GM21381 (cell line): ENCODE measurements around the gene TDRD1.

Experiments used
- ATAC-seq: cut with Tn5 transposase; IDR thresholded peaks from one replicate; pipeline ENCODE4 v1.9.1; 2021; ENCODE audit warnings: mild to moderate bottlenecking, moderate library complexity; ENCODE audit not compliant: unreplicated experiment

Gene TDRD1

GRCh38 chr10:114261076-114261475 is 81.9 kb downstream of the TDRD1 start:
- ATAC-seq, result no peak

DNA sequence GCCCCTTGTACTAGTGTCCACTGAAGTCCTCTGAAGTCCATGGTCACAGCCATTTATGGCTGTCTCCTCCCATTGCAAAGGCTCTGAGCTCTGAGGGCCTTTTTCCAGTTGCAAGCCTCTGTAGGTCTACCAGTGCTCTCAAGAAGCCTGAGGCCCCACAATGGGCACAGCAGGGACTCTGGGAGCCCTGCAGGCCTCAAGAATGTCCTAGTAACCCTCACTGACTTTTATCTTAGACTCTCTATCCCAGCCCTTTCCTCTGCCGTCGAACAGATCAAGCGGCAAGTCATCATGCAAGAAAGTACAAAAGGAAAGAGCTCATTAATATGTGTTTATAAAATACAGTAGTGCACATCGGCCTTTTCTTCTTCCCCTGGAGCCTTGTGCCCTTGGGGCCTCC is 83.3 kb downstream of the TDRD1 start:
- ATAC-seq, result no peak

DNA sequence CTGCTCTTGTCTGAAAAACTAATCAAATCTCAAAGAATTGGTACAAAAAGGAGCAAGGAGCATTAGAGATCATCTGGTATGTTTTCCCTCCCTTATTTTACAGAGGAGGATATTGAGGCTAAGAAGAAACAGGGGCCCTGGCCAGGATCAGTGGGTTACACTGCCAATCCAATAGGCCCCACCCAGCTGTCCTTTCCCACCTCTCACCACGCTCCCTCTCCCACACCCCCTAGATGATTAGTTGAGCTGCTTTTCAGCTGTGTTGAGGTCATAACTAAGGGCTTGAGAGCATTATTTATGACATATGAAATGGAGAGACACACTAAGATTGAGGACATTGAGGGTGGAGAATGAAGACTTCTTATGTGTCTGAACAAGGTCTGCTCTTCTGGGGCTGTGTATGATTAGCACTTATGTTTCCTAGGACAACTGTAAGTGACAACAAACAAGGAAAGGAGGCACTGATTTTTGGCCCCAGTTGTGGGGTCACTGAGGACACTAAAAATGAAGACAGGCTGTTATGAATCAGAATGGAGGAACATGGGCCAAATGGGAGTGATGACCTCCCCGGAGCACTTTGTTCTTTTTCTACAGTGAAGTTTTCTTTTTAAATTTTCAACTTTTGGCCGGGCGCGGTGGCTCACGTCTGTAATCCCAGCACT is 86.4 kb downstream of the TDRD1 start:
- no peak for ATAC-seq

GRCh38 chr10:114266521-114266920 is 87.4 kb downstream of the TDRD1 start:
- no peak for ATAC-seq

DNA sequence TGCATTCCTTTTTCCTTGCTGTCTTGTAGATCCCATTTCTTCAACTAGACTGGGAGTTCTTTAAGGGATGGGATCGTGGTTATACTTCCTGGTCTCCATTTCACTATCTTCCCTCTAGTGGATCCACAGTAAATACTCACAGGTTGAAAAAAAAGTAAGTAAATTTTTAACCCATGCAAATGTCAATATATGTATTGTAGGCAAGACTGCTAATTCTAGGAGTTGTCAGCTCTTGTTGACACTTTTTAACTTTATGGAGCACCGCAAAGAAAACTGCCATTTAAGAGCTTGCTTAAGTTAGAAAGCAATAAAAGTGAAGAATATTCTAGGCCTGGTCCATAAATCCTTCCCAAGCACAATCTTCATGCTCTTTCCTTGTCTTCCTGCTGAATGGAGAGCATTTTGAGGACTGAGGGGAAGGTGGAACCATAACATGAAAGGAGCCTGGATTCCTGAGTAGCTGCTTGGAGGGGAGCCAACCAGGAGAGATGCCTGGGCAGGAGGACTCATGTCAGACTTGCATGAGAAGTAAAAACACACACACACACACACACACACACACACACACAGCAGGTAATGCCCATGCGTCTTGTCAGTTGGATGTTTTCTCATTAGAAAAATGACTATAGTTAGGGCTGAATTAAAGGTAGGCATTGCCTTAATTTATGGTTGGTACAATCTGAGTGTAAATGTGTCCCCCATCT is 92.1 kb downstream of the TDRD1 start:
- ATAC-seq, result no peak

DNA sequence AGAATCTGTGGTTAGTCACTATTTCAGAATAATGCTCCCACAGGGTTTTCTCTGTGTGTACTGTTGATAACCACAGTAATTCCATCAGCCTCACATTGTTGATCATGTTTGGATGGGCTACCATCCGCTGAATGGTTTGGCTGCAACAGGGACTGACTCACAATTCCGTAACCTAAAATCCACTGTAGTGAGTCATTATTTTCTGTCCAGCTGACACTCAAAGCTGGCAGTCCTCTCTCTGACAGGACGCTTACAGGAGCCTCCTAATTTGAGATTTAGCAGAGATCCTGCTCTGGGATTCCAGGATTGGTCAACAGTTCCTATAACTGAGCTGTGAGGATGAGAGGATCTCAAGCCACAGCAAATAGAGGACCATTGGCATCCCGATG is 92.6 kb downstream of the TDRD1 start:
- no peak for ATAC-seq

GRCh38 chr10:114272696-114273095 is 93.5 kb downstream of the TDRD1 start:
- ATAC-seq, result no peak

DNA sequence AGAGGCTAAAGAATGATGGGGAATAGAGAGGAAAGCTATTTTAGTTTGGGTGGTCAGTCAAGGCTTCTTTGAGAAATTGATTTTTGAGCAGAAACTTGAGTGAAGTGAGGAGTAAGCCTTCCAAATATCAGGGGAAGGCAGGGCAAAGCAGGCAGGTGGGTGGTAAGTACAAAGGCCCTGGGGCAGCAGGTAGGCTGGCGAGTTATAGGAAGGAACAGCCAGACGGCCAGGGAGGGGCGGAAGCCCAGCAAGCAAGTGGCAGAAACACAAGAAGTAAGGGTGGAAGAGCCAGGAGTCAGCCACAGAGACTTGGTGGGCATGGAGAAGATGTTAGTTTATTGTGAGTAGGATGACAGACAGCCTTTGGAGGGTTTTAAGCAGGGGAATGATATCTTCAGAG is 94.8 kb downstream of the TDRD1 start:
- ATAC-seq, result no peak

GRCh38 chr10:114274616-114275453 is 95.7 kb downstream of the TDRD1 start:
- no peak for ATAC-seq

- ATAC-seq, result no peak
These were observed 96.9 kb downstream of the TDRD1 start for GRCh38 chr10:114276066-114276465.

GRCh38 chr10:114276671-114277070 is 97.5 kb downstream of the TDRD1 start:
- no peak for ATAC-seq

DNA sequence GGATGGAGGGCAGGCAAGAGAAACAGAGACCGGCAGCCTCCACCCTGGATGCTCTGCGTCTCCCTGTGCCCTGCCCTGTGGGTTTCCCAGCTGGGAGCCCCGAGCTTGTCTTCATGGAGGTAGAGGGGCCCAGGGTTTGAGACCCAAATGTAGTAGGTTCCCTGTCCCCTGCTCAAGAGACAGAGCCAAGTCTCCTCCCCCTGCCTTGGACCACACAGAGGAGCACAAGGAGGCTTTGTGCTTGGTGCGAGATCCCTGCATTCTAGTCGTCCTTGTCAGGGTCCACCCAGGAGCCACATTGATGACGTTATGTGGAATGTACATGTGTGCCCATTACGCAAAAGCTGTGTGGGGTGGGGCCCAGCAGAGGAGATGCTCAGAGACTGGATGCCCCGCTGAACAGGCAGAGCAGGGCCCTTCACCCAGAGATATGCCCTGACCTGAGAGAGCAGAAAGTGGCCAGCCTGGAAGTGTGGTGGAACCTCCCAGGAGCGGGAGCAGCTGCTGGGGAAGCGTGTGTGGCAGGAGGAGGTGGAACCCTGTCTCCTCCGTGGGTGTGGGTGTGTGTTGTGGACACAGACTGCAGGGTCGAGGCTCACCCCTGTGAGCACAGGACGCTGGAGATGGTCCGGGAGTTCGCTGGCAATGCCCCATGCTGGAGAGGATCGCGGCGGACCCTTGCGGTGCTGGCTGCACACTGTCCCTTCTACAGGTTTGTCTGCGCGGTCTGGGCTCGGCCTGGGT is 99.2 kb downstream of the TDRD1 start:
- no peak for ATAC-seq

DNA sequence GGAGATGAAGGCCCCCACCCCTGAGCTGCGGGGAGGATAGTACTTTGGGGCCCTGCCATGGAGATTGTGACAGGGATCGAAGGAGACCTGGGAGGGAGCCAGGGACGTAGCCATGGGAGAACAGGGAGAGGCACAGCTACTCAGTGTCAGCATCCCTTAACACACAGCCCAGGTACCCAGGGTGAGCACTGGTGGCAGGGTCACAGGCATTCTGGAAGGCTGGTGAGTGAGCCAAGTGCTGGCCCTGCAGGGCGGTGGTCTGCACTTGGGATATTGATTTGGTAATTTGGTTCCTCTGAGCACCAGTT is 99.7 kb downstream of the TDRD1 start:
- no peak for ATAC-seq

GRCh38 chr10:114279289-114279688 is 100.1 kb downstream of the TDRD1 start:
- no peak for ATAC-seq

DNA sequence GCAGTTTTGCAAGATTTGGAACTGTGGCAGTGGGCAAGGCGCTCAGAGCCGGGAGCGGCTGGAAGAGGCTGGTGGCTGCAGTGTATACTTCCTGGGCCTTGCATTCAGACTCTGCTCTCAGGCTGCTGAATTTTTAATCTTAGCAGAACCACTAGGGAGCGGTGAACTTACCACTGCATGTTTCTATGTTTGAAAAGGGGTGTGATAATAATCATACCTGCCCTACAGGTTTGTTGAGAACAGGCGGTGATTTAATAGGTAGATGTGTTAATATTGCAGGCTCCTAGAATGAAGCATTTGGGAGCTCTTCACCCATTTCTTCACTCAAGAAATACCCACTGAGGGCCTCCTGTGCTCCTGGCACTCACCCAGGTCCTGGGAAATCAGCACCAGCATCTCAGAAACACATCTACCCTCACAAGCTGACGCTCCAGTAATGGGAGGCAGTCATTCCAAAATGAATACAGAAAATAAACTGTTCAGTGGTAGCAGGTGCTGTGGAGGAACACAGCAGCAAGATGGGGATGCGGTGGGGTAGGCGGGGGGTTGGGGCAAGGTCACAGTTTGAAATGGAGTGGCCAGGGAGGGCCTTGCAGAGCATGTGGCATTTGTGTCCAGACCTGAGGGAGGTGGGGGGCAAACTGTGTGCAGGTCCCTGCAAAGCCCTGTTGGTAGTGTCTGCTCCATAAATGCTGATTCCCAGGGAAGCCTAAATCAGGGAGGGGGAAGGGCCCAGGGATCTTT is 100.9 kb downstream of the TDRD1 start:
- ATAC-seq, result no peak

DNA sequence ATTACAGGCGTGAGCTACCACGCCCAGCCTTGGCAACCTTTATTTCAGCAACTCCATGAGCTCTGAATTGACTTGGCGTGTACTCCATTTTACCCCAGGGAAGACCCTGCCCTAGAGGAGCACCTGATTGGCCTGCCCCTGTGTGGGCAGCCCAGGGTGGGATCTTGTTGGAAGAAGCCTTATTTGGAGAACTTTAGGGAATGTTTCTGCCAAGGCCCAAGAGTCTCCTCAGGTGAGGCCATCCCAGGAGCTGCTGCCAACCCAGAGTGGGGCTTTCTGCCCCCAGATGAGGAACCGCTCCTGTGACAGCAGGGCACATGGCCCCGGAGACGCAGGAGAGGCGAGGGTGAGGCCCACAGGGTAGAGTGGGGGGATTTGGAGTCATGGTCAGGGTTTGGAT is 101.9 kb downstream of the TDRD1 start:
- no peak for ATAC-seq

- ATAC-seq, result no peak
These were observed 102.3 kb downstream of the TDRD1 start for GRCh38 chr10:114281461-114281860.
